Stimulated activated CD4-positive, alpha-beta T cell treated with anti-CD3 and anti-CD28 coated beads, Interleukin-1b, Interleukin-23, amount 100 ng/mL, for 1 hour (primary cell): ENCODE results near the gene RACK1.
A peak's percentile ranks its signal among the peaks of the same experiment; 100 is the strongest.
"Not testable (repeated sequence)": the region's sequence is repeated elsewhere in the genome, so short reads cannot be mapped to it uniquely, and the experiment has no call there.

Source experiments
- DNase-seq, 2 donors: peaks; one replicate each; pipeline ENCODE4 v3.0.0-alpha.2; 2020; ENCODE audit warnings: low read depth in 2 of 2

Gene RACK1

GRCh38 chr5:181243564-181244343, at the start of gene RACK1:
Gene RACK1, minus strand, starts transcription at chr5:181243906. Its CDS starts 106 bp downstream, at chr5:181243800.
- DNase-seq, result peak; percentile 67 to 79

GRCh38 chr5:181287331-181287730, 43.6 kb upstream of the RACK1 start:
- DNase-seq, result not testable (repeated sequence)

GRCh38 chr5:181285962-181286705, 42.4 kb upstream of the RACK1 start:
- DNase-seq, result not testable (repeated sequence)

- not testable (repeated sequence) for DNase-seq
Observed at GRCh38 chr5:181283841-181284755, 40.4 kb upstream of the RACK1 start.

GRCh38 chr5:181283347-181283746, 39.6 kb upstream of the RACK1 start:
- DNase-seq, result no peak

GRCh38 chr5:181282874-181283273, 39.2 kb upstream of the RACK1 start:
- DNase-seq, result no peak

- DNase-seq, result not testable (repeated sequence)
Observed at GRCh38 chr5:181282415-181282814, 38.7 kb upstream of the RACK1 start.

- no peak for DNase-seq
Observed at GRCh38 chr5:181281984-181282316, 38.2 kb upstream of the RACK1 start.

GRCh38 chr5:181281077-181281983, 37.6 kb upstream of the RACK1 start:
- DNase-seq, result no peak

- no peak for DNase-seq
Observed at GRCh38 chr5:181280251-181280762, 36.6 kb upstream of the RACK1 start.

- not testable (repeated sequence) for DNase-seq
Observed at GRCh38 chr5:181273433-181273744, 29.7 kb upstream of the RACK1 start.

- no peak for DNase-seq
Observed at GRCh38 chr5:181271081-181271480, 27.4 kb upstream of the RACK1 start.

- DNase-seq, result not testable (repeated sequence)
Observed at GRCh38 chr5:181267907-181268306, 24.2 kb upstream of the RACK1 start.

GRCh38 chr5:181267291-181267904, 23.7 kb upstream of the RACK1 start:
- not testable (repeated sequence) for DNase-seq

- no peak for DNase-seq
Observed at GRCh38 chr5:181265092-181265671, 21.5 kb upstream of the RACK1 start.

- no peak for DNase-seq
Observed at GRCh38 chr5:181263633-181264032, 19.9 kb upstream of the RACK1 start.

GRCh38 chr5:181261320-181262049, 17.8 kb upstream of the RACK1 start:
- DNase-seq, result peak; percentile 41 to 48

- peak; percentile 79 to 80 for DNase-seq
Observed at GRCh38 chr5:181260720-181261319, 17.1 kb upstream of the RACK1 start, which contains the start of gene TRIM52. Gene TRIM52, minus strand, starts transcription at chr5:181261143. Its CDS starts 330 bp downstream, at chr5:181260813.
